SK-N-SH (cell line): ENCODE measurements around the gene MATN1.

Experiments
- ELF1 ChIP-seq: IDR thresholded peaks from 2 replicates; pipeline ENCODE4 v1.4.0; 2012
- EP300 ChIP-seq, 2 experiments: IDR thresholded peaks; 2 replicates each; pipeline versions ENCODE4 v1.4.0 to v1.6.1; 2012; ENCODE audit warnings: borderline replicate concordance in 1 of 2, low read depth in 1 of 2, low read length in 1 of 2
- FOXJ3 ChIP-seq: sonication (generic); formaldehyde crosslinking; IDR thresholded peaks from 2 replicates; pipeline ENCODE4 v1.5.1; 2020; ENCODE audit warnings: mild to moderate bottlenecking, missing genetic modification reagents
- NFIC ChIP-seq: IDR thresholded peaks from 2 replicates; pipeline ENCODE4 v1.4.0; 2012; ENCODE audit warnings: borderline replicate concordance
- RAD21 ChIP-seq: IDR thresholded peaks from 2 replicates; pipeline ENCODE4 v1.6.1; 2012; ENCODE audit warnings: mild to moderate bottlenecking, low read length
- RCOR1 ChIP-seq: fragments of 150-350 bp; IDR thresholded peaks from 2 replicates; pipeline ENCODE4 v1.6.1; 2017; ENCODE audit warnings: antibody characterized with exemption, low read length
- SIN3A ChIP-seq: IDR thresholded peaks from 2 replicates; pipeline ENCODE4 v1.6.1; 2012; ENCODE audit warnings: low read depth, mild to moderate bottlenecking, low read length, moderate library complexity, borderline replicate concordance
- SMC3 ChIP-seq: IDR thresholded peaks from 2 replicates; pipeline ENCODE4 v1.6.1; 2012; ENCODE audit warnings: low read depth, low read length, improper control_type of control experiment
- TAF1 ChIP-seq: IDR thresholded peaks from 2 replicates; pipeline ENCODE4 v1.6.1; 2012; ENCODE audit warnings: low read depth, mild to moderate bottlenecking, low read length, moderate library complexity, borderline replicate concordance
- TF ChIP-seq, protein P1 (sequence below): fragments of 200-600 bp; sonication (generic); IDR thresholded peaks from 2 replicates; pipeline ENCODE4 v1.6.1; 2017; ENCODE audit warnings: antibody characterized with exemption, mild to moderate bottlenecking, moderate library complexity

DNA sequence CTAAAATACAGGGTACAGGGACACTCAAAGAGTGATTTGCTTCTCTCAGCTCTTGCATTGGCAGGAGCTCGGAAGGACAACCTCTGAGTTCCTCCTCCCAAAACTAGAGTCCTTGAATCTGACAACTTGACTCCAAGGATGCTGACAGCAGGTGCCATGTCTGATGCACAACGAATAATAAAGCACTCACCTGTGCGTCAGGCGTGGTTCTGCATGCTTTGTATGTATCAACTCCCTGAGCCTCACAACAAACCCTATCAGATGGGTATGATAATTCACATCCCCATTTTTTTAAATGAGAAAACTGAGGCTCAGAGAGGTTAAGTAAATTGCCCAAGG, 32.8 kb upstream of the MATN1 start:
- TF ChIP-seq, protein P1, sequence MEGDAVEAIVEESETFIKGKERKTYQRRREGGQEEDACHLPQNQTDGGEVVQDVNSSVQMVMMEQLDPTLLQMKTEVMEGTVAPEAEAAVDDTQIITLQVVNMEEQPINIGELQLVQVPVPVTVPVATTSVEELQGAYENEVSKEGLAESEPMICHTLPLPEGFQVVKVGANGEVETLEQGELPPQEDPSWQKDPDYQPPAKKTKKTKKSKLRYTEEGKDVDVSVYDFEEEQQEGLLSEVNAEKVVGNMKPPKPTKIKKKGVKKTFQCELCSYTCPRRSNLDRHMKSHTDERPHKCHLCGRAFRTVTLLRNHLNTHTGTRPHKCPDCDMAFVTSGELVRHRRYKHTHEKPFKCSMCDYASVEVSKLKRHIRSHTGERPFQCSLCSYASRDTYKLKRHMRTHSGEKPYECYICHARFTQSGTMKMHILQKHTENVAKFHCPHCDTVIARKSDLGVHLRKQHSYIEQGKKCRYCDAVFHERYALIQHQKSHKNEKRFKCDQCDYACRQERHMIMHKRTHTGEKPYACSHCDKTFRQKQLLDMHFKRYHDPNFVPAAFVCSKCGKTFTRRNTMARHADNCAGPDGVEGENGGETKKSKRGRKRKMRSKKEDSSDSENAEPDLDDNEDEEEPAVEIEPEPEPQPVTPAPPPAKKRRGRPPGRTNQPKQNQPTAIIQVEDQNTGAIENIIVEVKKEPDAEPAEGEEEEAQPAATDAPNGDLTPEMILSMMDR, result no peak
- no peak for TF ChIP-seq TAF1
- no peak for TF ChIP-seq SIN3A
- no peak for TF ChIP-seq FOXJ3 (CRISPR knock-in tag)
- TF ChIP-seq RCOR1, result no peak
- no peak for TF ChIP-seq ELF1
- TF ChIP-seq NFIC, result no peak
- TF ChIP-seq SMC3, result no peak
- no peak for TF ChIP-seq RAD21
- no peak for TF ChIP-seq EP300 (IDR thresholded peaks at IDR 0.05; ENCODE audit: borderline replicate concordance in 1 of 2, low read depth in 1 of 2, low read length in 1 of 2)
